ENCODE measurements around the gene RAET1G.

DNA sequence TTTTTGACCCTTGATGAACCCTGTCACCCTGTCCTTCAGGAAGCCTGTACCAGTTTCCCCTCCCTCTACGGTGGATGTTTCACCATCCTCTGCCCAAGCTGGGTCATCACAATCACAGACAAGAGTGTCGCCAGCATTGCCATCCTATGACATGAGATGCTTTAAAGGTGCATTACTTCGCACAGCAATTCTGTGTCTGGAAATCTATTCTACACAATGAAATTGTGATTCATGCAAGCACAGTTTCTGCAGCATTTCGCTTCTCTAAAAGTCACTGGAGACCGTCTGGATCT, 16.4 kb upstream of the RAET1G start:
- TF ChIP-seq, protein P1, sequence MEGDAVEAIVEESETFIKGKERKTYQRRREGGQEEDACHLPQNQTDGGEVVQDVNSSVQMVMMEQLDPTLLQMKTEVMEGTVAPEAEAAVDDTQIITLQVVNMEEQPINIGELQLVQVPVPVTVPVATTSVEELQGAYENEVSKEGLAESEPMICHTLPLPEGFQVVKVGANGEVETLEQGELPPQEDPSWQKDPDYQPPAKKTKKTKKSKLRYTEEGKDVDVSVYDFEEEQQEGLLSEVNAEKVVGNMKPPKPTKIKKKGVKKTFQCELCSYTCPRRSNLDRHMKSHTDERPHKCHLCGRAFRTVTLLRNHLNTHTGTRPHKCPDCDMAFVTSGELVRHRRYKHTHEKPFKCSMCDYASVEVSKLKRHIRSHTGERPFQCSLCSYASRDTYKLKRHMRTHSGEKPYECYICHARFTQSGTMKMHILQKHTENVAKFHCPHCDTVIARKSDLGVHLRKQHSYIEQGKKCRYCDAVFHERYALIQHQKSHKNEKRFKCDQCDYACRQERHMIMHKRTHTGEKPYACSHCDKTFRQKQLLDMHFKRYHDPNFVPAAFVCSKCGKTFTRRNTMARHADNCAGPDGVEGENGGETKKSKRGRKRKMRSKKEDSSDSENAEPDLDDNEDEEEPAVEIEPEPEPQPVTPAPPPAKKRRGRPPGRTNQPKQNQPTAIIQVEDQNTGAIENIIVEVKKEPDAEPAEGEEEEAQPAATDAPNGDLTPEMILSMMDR (IDR thresholded peaks at IDR 0.05): no peak
- no peak for TF ChIP-seq EZH2 (IDR thresholded peaks at IDR 0.05; ENCODE audit: borderline replicate concordance, insufficient read depth, low read depth, low read length, poor library complexity, severe bottlenecking)

Data from B cell (primary cell).